GM18517 (cell line): Measurements from ENCODE around the gene GPX2.
"Not testable (repeated sequence)": the region's sequence is repeated elsewhere in the genome, so short reads cannot be mapped to it uniquely, and the experiment has no call there.

ENCODE experiments used
- ATAC-seq: cut with Tn5 transposase; IDR thresholded peaks from one replicate; pipeline ENCODE4 v1.9.1; 2021; ENCODE audit warnings: mild to moderate bottlenecking, moderate library complexity; ENCODE audit not compliant: unreplicated experiment

Gene GPX2

DNA sequence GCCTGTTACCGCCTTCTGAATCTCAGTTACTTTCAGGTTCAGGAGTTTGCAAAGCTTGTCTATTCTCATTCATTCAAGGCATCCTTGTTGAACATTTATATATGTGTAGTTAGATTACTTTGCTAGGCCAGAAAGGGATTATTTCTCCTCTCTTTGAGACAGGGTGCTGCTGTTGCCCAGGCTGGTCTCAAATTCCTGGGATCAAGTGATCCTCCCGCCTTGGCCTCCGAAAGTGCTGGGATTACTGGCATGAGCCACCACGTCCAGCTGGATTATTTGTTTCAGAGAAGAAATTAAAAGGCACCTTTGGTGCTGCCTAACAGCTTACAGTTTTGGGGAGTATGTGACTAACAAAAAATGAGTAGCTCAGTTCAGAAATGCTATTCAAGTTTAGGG, 27.5 kb downstream of the GPX2 start:
- no peak for ATAC-seq

DNA sequence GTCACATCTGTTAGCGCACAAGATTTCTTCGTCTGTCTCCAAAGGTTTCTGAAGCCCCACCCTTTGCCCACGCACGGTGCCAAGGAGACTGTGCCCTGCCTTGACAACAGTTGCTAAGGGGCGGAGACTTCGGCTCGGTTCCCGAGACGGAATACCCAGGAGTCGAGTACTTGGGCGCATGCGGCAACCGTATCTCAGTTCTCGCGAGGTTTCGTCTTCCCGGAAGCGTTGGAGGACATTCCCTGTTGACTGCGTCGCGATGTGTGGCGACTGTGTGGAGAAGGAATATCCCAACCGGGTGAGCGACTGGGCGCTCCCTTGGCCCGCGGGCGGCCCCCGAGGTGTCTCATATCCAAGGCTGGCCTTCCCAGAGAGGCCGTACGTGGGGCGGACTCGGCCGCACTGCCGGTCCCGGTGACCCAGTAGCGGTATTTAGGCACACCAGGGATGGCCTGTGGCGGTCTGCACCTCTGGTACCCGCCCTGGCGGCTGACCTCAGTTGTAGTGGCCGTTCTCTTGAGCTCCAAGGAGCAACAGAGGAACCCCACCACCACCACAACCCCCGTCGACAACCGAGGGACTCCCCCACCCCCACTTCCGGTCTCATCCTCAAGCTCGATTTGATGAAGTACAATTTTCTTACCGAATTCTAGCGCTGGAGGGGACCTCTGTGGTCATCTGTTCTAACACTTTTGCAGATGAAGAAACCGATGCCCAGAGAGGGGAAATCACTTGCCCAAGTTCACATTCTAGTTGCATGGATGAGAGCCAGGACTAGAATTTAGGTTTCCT, 28.1 kb downstream of the GPX2 start, which contains the start of gene CHURC1:
TSS of gene CHURC1 (plus strand) at position 219 of the 792 bp plus-strand sequence. CDS start at position 260, 41 bp downstream.
- peak; percentile 98 for ATAC-seq

DNA sequence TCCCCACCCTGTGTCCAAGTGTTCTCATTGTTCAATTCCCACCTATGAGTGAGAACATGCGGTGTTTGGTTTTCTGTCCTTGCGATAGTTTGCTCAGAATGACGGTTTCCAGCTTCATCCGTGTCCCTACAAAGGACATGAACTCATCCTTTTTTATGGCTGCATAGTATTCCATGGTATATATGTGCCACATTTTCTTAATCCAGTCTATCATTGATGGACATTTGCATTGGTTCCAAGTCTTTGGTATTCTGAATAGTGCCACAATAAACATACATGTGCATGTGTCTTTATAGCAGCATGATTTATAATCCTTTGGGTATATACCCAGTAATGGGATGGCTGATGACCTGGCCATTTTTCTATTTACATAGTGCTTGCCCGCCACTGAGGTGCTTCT, 29.1 kb downstream of the GPX2 start:
- ATAC-seq: not testable (repeated sequence)

DNA sequence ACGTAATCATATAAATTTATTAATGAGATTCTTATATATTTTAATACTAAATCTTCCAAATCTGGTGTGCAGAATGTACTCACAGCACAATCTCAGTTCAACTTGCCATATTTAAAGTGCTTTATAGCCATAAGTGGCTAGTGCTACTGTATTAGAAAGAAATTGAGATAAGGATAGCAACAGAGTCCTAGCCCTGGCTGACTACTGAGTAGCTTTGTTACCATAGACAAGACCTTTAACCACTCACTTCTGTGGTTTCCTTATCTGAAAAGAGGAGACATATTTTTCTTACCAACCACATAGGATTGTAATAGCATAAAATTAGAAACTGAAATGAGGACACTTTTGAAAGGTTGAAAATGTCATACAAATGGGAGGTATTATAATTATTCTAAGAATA, 30.3 kb downstream of the GPX2 start:
- no peak for ATAC-seq

DNA sequence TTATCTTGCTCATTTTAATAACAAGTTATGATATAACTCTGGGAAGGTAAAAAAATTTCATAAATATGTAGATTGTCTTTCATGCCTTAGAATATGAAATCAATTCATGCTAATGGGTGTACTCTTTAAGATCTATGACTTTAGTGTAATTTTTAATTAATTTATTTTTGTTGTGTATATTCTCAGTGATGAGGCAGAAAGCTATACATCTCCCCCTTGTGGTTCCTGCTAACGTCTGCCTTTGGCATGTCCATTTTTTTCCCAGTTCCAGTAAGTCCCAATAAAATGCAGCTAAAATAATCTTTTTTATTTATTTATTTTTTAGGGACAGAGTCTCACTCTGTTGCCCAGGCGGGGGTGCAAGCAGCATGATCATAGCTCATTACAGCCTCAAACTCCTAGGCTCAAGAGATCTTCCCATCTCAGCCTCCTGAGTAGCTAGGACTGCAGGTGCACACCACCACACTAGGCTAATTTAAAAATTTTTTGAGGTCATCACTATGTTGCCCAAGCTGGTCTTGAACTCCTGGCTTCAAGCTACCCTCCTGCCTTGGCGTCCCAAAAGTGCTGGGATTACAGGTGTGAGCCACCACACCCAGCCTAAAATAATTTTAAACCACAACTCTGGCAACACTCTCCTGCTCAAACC, 31.6 kb downstream of the GPX2 start:
- ATAC-seq: no peak

DNA sequence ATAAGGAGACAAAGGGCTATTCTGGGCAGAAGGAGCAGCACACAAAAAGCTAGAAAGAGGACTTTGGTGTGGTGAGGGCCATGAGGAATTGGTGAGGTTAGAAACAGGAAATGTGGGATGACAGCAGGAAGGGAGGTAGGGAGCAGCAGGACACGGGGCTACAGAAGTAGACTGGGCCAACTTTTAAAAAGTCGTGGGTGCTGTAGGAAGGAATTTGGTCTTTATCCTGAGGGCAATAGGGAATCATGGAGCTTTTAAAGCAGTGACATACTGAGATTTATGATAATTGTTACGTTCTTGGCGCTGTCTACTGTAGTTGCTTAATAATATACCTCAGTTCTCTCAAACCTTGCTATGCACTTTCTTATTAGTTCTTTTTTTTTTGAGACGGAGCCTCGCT, 36.5 kb downstream of the GPX2 start:
- no peak for ATAC-seq

DNA sequence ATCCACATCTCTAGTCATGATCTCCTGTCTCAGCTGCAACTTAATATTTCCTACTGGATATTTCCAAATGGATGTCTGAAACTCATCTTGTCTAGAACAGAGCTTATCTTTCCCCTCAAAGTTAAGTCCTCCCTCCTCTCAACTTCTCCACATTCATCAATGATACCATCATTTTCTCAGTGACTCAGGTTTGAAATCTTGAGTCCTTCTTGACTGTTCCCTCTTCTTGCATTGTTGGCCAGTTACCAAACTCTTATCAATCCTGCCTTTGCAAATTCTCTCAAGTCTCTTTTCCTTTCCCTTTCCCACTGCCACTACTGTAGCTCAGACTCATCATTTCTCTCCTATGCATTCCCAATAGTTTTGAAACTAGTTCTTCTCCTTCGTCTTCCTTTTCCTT, 42.6 kb downstream of the GPX2 start:
- no peak for ATAC-seq

DNA sequence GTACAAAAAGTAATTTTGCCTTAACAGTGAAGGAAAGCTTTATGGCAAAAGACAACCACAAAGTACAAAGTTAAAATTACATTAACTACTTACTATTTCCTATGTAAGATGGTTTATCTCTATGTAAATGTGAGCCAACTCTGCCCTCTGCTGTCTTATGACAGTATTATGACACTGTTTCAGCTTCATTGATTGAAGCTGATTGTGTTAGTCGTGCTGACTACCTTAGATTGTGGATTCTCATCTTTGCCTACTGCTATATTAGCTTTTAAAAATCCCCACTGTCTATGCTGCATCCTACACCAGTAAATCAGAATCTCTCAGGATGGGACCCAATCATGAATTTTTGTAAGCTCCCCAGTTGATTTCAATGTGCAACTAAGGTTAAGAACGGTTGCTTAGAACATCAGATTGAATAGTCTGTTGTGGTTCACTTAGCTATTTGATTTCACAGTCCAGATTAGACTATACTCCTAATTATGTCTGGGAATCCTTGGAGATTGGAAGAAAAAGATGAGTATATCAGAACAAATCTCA, 50.6 kb downstream of the GPX2 start:
- peak; percentile 57 for ATAC-seq

DNA sequence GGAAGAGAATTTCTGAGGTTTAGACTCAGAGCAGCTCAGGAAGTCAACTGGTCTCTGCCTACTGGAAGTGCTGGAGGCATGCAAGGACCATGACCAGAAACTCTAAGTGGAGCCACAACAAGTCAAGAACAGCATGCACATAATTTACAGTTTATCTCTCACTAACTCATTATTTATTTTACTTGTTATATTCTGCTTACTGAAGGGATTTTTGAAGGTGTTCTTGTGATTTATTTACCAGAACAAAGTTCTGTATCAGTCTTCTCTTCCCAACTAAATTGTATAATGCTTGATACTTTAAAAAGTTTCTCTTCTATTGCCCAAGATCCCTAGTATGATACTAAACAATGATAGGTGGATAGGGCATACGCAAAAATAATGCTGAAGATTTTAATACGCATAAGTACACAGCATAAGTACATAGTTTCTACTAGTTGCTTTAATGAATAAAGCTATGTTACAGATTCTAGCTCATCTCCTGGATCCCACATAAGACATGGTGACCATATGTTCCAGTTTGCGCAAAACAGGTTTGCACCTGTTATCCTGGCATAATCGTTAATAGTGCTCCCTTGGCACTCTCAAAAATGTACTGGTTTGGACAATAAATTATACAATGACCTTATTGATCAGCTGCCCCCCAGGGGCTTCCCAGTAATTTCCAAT, 51.2 kb downstream of the GPX2 start:
- no peak for ATAC-seq

DNA sequence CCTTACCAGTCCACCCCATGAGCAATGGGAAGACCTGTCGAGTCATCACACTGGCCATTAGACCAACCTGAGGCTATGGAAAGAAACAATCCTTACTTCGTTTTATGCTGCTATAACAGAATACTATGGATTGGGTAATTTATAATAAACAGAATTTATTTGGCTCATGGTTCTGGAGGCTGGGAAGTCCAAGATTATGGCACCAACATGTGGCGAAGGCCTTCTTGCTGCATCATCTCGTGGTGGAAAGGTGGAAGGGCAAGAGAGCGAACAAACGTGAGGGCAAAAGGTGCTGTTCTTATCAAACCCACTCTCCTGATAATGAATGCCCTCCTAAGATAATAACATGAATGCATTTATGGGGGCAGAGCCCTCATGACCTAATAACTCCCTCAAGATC, 53.2 kb downstream of the GPX2 start:
- ATAC-seq: no peak
